HUES64 (cell line): ENCODE measurements around the gene ZBED5. TPM values are rescaled to one million over a fixed set of nuclear protein-coding genes. Genes with fewer than 3 reads are reported as not detected.

ENCODE experiments used
- H3K27ac ChIP-seq: 2 replicates; pipeline ENCODE4 v1.7.0; 2013; ENCODE audit warnings: low read depth, low read length, inconsistent platforms
- H3K27me3 ChIP-seq: 2 replicates; pipeline ENCODE4 v1.6.1; 2013; ENCODE audit warnings: mild to moderate bottlenecking, low read length; ENCODE audit not compliant: insufficient read depth
- H3K36me3 ChIP-seq: 2 replicates; pipeline ENCODE4 v1.6.1; 2013; ENCODE audit warnings: mild to moderate bottlenecking, low read length; ENCODE audit not compliant: insufficient read depth
- H3K4me1 ChIP-seq: 2 replicates; pipeline ENCODE4 v1.6.1; 2013; ENCODE audit warnings: mild to moderate bottlenecking, low read length, moderate library complexity; ENCODE audit not compliant: insufficient read depth
- H3K4me3 ChIP-seq: 2 replicates; pipeline ENCODE4 v1.5.1; 2013; ENCODE audit warnings: mild to moderate bottlenecking, low read length, moderate library complexity
- H3K9ac ChIP-seq: 2 replicates; pipeline ENCODE4 v1.6.1; 2013; ENCODE audit warnings: mild to moderate bottlenecking, low read depth, low read length
- H3K9me3 ChIP-seq: 2 replicates; pipeline ENCODE4 v1.6.1; 2013; ENCODE audit warnings: low read depth, low read length; ENCODE audit not compliant: insufficient read depth
- WGBS: fragments of 150-250, 120-280 bp; methylation state at CpG from one replicate; pipeline ENCODE4 v1.1.7; 2013; ENCODE audit warnings: missing lambda C conversion rate; 5-methylcytosine and 5-hydroxymethylcytosine counted together
- polyA plus RNA-seq, 2 experiments: library from polyadenylated mRNA; stranded (reverse); fragments of 50-300 nt; gene quantifications; one replicate each; pipeline ENCODE4 v1.2.3, GENCODE V29; 2013

The ZBED5 gene
- 53.6 TPM for polyA plus RNA-seq (2013, experiment 1 of 2)
- 62.7 TPM for polyA plus RNA-seq (2013, experiment 2 of 2)

GRCh38 chr11:10857709-10858438 is at the start of gene ZBED5:
ZBED5 (minus strand) TSS chr11:10858053; CDS start chr11:10854945, 3,108 bp downstream.
- WGBS = under 1% methylated on average over 59 of the region's 59 CpGs
- Histone ChIP-seq H3K4me1 (peaks cover 14% of the 10 kb centered on the region), H3K36me3 (peaks cover 37% of the 10 kb centered on the region)

GRCh38 chr11:10906521-10906920 is 48.7 kb upstream of the ZBED5 start:
- H3K9me3 ChIP-seq = no peaks in the 10 kb centered on the region
- no peaks in the 10 kb centered on the region for H3K27me3 ChIP-seq
- H3K36me3 ChIP-seq = no peaks in the 10 kb centered on the region
- no peak overlapping the region for H3K9ac ChIP-seq
- no peak overlapping the region for H3K27ac ChIP-seq
- no peak overlapping the region for H3K4me3 ChIP-seq
- H3K4me1 ChIP-seq = peaks cover 3% of the 10 kb centered on the region; the same call in 1 of the 2 replicates
- 81% methylated on average over 2 of the region's 2 CpGs for WGBS

More at GRCh38 chr11:10857709-10858438, at the start of gene ZBED5:
- peak within 1 kb of the TSS; percentile 94 for H3K9ac ChIP-seq
- H3K27me3 ChIP-seq = no peaks in the 10 kb centered on the region
- H3K9me3 ChIP-seq = no peaks in the 10 kb centered on the region
- H3K4me3 ChIP-seq = peak within 1 kb of the TSS; percentile 88
- peak within 1 kb of the TSS; percentile 91 for H3K27ac ChIP-seq

- peaks cover 10% of the 10 kb centered on the region; the same call in 1 of the 2 replicates for H3K4me1 ChIP-seq
- no peak overlapping the region for H3K4me3 ChIP-seq
- 97% methylated on average over 9 of the region's 9 CpGs for WGBS
- no peak overlapping the region for H3K9ac ChIP-seq
- H3K36me3 ChIP-seq = no peaks in the 10 kb centered on the region
- H3K9me3 ChIP-seq = no peaks in the 10 kb centered on the region
- no peak overlapping the region for H3K27ac ChIP-seq
- H3K27me3 ChIP-seq = no peaks in the 10 kb centered on the region
Observed at GRCh38 chr11:10902301-10903063, 44.6 kb upstream of the ZBED5 start.

GRCh38 chr11:10900681-10901415 is 43.0 kb upstream of the ZBED5 start:
- Histone ChIP-seq H3K36me3 (no peaks in the 10 kb centered on the region), H3K9ac (no peak overlapping the region), H3K27ac (no peak overlapping the region), H3K27me3 (no peaks in the 10 kb centered on the region), H3K4me1 (peaks cover 10% of the 10 kb centered on the region; the same call in 1 of the 2 replicates), H3K9me3 (no peaks in the 10 kb centered on the region), H3K4me3 (no peak overlapping the region)
- 87% methylated on average over 7 of the region's 9 CpGs for WGBS

- 88% methylated on average over 7 of the region's 7 CpGs for WGBS
- Histone ChIP-seq H3K27ac (no peak overlapping the region), H3K9me3 (no peaks in the 10 kb centered on the region), H3K27me3 (no peaks in the 10 kb centered on the region), H3K36me3 (no peaks in the 10 kb centered on the region), H3K9ac (no peak overlapping the region), H3K4me1 (peaks cover 10% of the 10 kb centered on the region; the same call in 1 of the 2 replicates), H3K4me3 (no peak overlapping the region)
Observed at GRCh38 chr11:10899121-10899830, 41.4 kb upstream of the ZBED5 start.

GRCh38 chr11:10898763-10899025 is 40.8 kb upstream of the ZBED5 start:
- Histone ChIP-seq H3K36me3 (no peaks in the 10 kb centered on the region), H3K4me3 (no peak overlapping the region), H3K27ac (no peak overlapping the region), H3K4me1 (peaks cover 10% of the 10 kb centered on the region; the same call in 1 of the 2 replicates), H3K9me3 (no peaks in the 10 kb centered on the region), H3K9ac (no peak overlapping the region), H3K27me3 (no peaks in the 10 kb centered on the region)
- 95% methylated on average over 4 of the region's 4 CpGs for WGBS

GRCh38 chr11:10898003-10898762 is 40.3 kb upstream of the ZBED5 start:
- H3K9me3 ChIP-seq = no peaks in the 10 kb centered on the region
- no peak overlapping the region for H3K27ac ChIP-seq
- peaks cover 10% of the 10 kb centered on the region; the same call in 1 of the 2 replicates for H3K4me1 ChIP-seq
- no peaks in the 10 kb centered on the region for H3K36me3 ChIP-seq
- WGBS = 93% methylated on average over 5 of the region's 5 CpGs
- H3K4me3 ChIP-seq = no peak overlapping the region
- no peaks in the 10 kb centered on the region for H3K27me3 ChIP-seq
- H3K9ac ChIP-seq = no peak overlapping the region

GRCh38 chr11:10897150-10897549 is 39.3 kb upstream of the ZBED5 start:
- Histone ChIP-seq H3K9ac (no peak overlapping the region), H3K9me3 (no peaks in the 10 kb centered on the region), H3K27me3 (no peaks in the 10 kb centered on the region), H3K4me3 (no peak overlapping the region), H3K27ac (no peak overlapping the region), H3K4me1 (peaks cover 10% of the 10 kb centered on the region; the same call in 1 of the 2 replicates), H3K36me3 (no peaks in the 10 kb centered on the region)
- WGBS = 97% methylated on average over 1 of the region's 1 CpG

GRCh38 chr11:10896493-10896892 is 38.6 kb upstream of the ZBED5 start:
- H3K27me3 ChIP-seq = no peaks in the 10 kb centered on the region
- no peak overlapping the region for H3K9ac ChIP-seq
- WGBS = 85% methylated on average over 9 of the region's 9 CpGs
- no peaks in the 10 kb centered on the region for H3K36me3 ChIP-seq
- no peak overlapping the region for H3K27ac ChIP-seq
- H3K4me1 ChIP-seq = peaks cover 10% of the 10 kb centered on the region; the same call in 1 of the 2 replicates
- H3K4me3 ChIP-seq = no peak overlapping the region
- H3K9me3 ChIP-seq = no peaks in the 10 kb centered on the region

GRCh38 chr11:10895285-10895684 is 37.4 kb upstream of the ZBED5 start:
- 94% methylated on average over 2 of the region's 2 CpGs for WGBS
- Histone ChIP-seq H3K36me3 (no peaks in the 10 kb centered on the region), H3K9ac (no peak overlapping the region), H3K27ac (no peak overlapping the region), H3K4me3 (no peak overlapping the region), H3K9me3 (0 out of 2 replicates have a peak, but pooled peaks cover 4% of the 10 kb centered on the region), H3K4me1 (peaks cover 6% of the 10 kb centered on the region; the same call in 1 of the 2 replicates), H3K27me3 (no peaks in the 10 kb centered on the region)
